ENCODE results near the gene ARHGAP22.

Gene ARHGAP22

GRCh38 chr10:48634198-48634983 is 29.5 kb upstream of the ARHGAP22 start:
- H3K27ac ChIP-seq (ENCODE audit: low read depth, low read length), result no peak overlapping the region
- peaks cover 3 to 54% (median 28%) of the 10 kb centered on the region in 5 donors for H3K4me1 ChIP-seq (ENCODE audit: control insufficient read depth in 5 of 5, insufficient read depth in 5 of 5, low read length in 5 of 5)
- no peak overlapping the region for H3K4me3 ChIP-seq (ENCODE audit: low read depth in 1 of 5, low read length in 5 of 5)

GRCh38 chr10:48633381-48634197 is 28.7 kb upstream of the ARHGAP22 start:
- no peak overlapping the region for H3K27ac ChIP-seq (ENCODE audit: low read depth, low read length)
- peaks cover 0 to 48% (median 28%) of the 10 kb centered on the region in 5 donors for H3K4me1 ChIP-seq (ENCODE audit: control insufficient read depth in 5 of 5, insufficient read depth in 5 of 5, low read length in 5 of 5)
- no peak overlapping the region for H3K9ac ChIP-seq (ENCODE audit: low read length in 5 of 5)
- no peaks in the 10 kb centered on the region for H3K36me3 ChIP-seq (ENCODE audit: control insufficient read depth in 5 of 5, insufficient read depth in 5 of 5, low read length in 5 of 5)
- H3K9me3 ChIP-seq (ENCODE audit: control insufficient read depth in 5 of 5, low read length in 5 of 5), result no peaks in the 10 kb centered on the region
- no peaks in the 10 kb centered on the region for H3K27me3 ChIP-seq (ENCODE audit: control insufficient read depth in 5 of 5, insufficient read depth in 4 of 5, low read length in 5 of 5)
- H3K4me3 ChIP-seq (ENCODE audit: low read depth in 1 of 5, low read length in 5 of 5), result no peak overlapping the region

More at GRCh38 chr10:48634198-48634983, 29.5 kb upstream of the ARHGAP22 start:
- H3K36me3 ChIP-seq (ENCODE audit: control insufficient read depth in 5 of 5, insufficient read depth in 5 of 5, low read length in 5 of 5), result no peaks in the 10 kb centered on the region
- peaks cover 0 to 4% (median 0%) of the 10 kb centered on the region in 5 donors for H3K9me3 ChIP-seq (ENCODE audit: control insufficient read depth in 5 of 5, low read length in 5 of 5)
- H3K9ac ChIP-seq (ENCODE audit: low read length in 5 of 5), result no peak overlapping the region
- no peaks in the 10 kb centered on the region for H3K27me3 ChIP-seq (ENCODE audit: control insufficient read depth in 5 of 5, insufficient read depth in 4 of 5, low read length in 5 of 5)

- no peaks in the 10 kb centered on the region for H3K9me3 ChIP-seq (ENCODE audit: control insufficient read depth in 5 of 5, low read length in 5 of 5)
- no peak overlapping the region for H3K9ac ChIP-seq (ENCODE audit: low read length in 5 of 5)
- H3K27me3 ChIP-seq (ENCODE audit: control insufficient read depth in 5 of 5, insufficient read depth in 4 of 5, low read length in 5 of 5), result no peaks in the 10 kb centered on the region
- no peak overlapping the region for H3K27ac ChIP-seq (ENCODE audit: low read depth, low read length)
- H3K4me3 ChIP-seq (ENCODE audit: low read depth in 1 of 5, low read length in 5 of 5), result no peak overlapping the region
- H3K36me3 ChIP-seq (ENCODE audit: control insufficient read depth in 5 of 5, insufficient read depth in 5 of 5, low read length in 5 of 5), result no peaks in the 10 kb centered on the region
- peaks cover 0 to 38% (median 22%) of the 10 kb centered on the region in 5 donors for H3K4me1 ChIP-seq (ENCODE audit: control insufficient read depth in 5 of 5, insufficient read depth in 5 of 5, low read length in 5 of 5)
Observed at GRCh38 chr10:48632166-48632565, 27.3 kb upstream of the ARHGAP22 start.

- Histone ChIP-seq H3K4me3 (ENCODE audit: low read depth in 1 of 5, low read length in 5 of 5) (no peak overlapping the region), H3K27me3 (ENCODE audit: control insufficient read depth in 5 of 5, insufficient read depth in 4 of 5, low read length in 5 of 5) (no peaks in the 10 kb centered on the region), H3K36me3 (ENCODE audit: control insufficient read depth in 5 of 5, insufficient read depth in 5 of 5, low read length in 5 of 5) (no peaks in the 10 kb centered on the region), H3K9me3 (ENCODE audit: control insufficient read depth in 5 of 5, low read length in 5 of 5) (no peaks in the 10 kb centered on the region), H3K4me1 (ENCODE audit: control insufficient read depth in 5 of 5, insufficient read depth in 5 of 5, low read length in 5 of 5) (peaks cover 0 to 2% (median 0%) of the 10 kb centered on the region in 5 donors), H3K9ac (ENCODE audit: low read length in 5 of 5) (no peak overlapping the region), H3K27ac (ENCODE audit: low read depth, low read length) (no peak overlapping the region)
Observed at GRCh38 chr10:48627984-48628609, 23.2 kb upstream of the ARHGAP22 start.

GRCh38 chr10:48626986-48627731 is 22.3 kb upstream of the ARHGAP22 start:
- Histone ChIP-seq H3K4me3 (ENCODE audit: low read depth in 1 of 5, low read length in 5 of 5) (no peak overlapping the region), H3K36me3 (ENCODE audit: control insufficient read depth in 5 of 5, insufficient read depth in 5 of 5, low read length in 5 of 5) (no peaks in the 10 kb centered on the region), H3K9ac (ENCODE audit: low read length in 5 of 5) (no peak overlapping the region), H3K27me3 (ENCODE audit: control insufficient read depth in 5 of 5, insufficient read depth in 4 of 5, low read length in 5 of 5) (no peaks in the 10 kb centered on the region), H3K4me1 (ENCODE audit: control insufficient read depth in 5 of 5, insufficient read depth in 5 of 5, low read length in 5 of 5) (peaks cover 0 to 2% (median 0%) of the 10 kb centered on the region in 5 donors), H3K27ac (ENCODE audit: low read depth, low read length) (no peak overlapping the region), H3K9me3 (ENCODE audit: control insufficient read depth in 5 of 5, low read length in 5 of 5) (peaks cover 0 to 5% (median 0%) of the 10 kb centered on the region in 5 donors)

GRCh38 chr10:48626447-48626846 is 21.6 kb upstream of the ARHGAP22 start:
- Histone ChIP-seq H3K4me3 (ENCODE audit: low read depth in 1 of 5, low read length in 5 of 5) (no peak overlapping the region), H3K9me3 (ENCODE audit: control insufficient read depth in 5 of 5, low read length in 5 of 5) (peaks cover 0 to 5% (median 0%) of the 10 kb centered on the region in 5 donors), H3K27ac (ENCODE audit: low read depth, low read length) (no peak overlapping the region), H3K9ac (ENCODE audit: low read length in 5 of 5) (no peak overlapping the region), H3K36me3 (ENCODE audit: control insufficient read depth in 5 of 5, insufficient read depth in 5 of 5, low read length in 5 of 5) (no peaks in the 10 kb centered on the region), H3K4me1 (ENCODE audit: control insufficient read depth in 5 of 5, insufficient read depth in 5 of 5, low read length in 5 of 5) (peaks cover 0 to 2% (median 0%) of the 10 kb centered on the region in 5 donors), H3K27me3 (ENCODE audit: control insufficient read depth in 5 of 5, insufficient read depth in 4 of 5, low read length in 5 of 5) (no peaks in the 10 kb centered on the region)

- no peak overlapping the region for H3K4me3 ChIP-seq (ENCODE audit: low read depth in 1 of 5, low read length in 5 of 5)
- H3K36me3 ChIP-seq (ENCODE audit: control insufficient read depth in 5 of 5, insufficient read depth in 5 of 5, low read length in 5 of 5), result no peaks in the 10 kb centered on the region
- H3K9me3 ChIP-seq (ENCODE audit: control insufficient read depth in 5 of 5, low read length in 5 of 5), result peaks cover 0 to 5% (median 0%) of the 10 kb centered on the region in 5 donors
- H3K4me1 ChIP-seq (ENCODE audit: control insufficient read depth in 5 of 5, insufficient read depth in 5 of 5, low read length in 5 of 5), result peaks cover 0 to 2% (median 0%) of the 10 kb centered on the region in 5 donors
- H3K9ac ChIP-seq (ENCODE audit: low read length in 5 of 5), result no peak overlapping the region
- H3K27ac ChIP-seq (ENCODE audit: low read depth, low read length), result no peak overlapping the region
- H3K27me3 ChIP-seq (ENCODE audit: control insufficient read depth in 5 of 5, insufficient read depth in 4 of 5, low read length in 5 of 5), result no peaks in the 10 kb centered on the region
Observed at GRCh38 chr10:48625826-48626134, 20.9 kb upstream of the ARHGAP22 start.

GRCh38 chr10:48623607-48624132 is 18.8 kb upstream of the ARHGAP22 start:
- H3K4me1 ChIP-seq (ENCODE audit: control insufficient read depth in 5 of 5, insufficient read depth in 5 of 5, low read length in 5 of 5), result peaks cover 0 to 2% (median 0%) of the 10 kb centered on the region in 5 donors
- H3K27ac ChIP-seq (ENCODE audit: low read depth, low read length), result no peak overlapping the region
- H3K27me3 ChIP-seq (ENCODE audit: control insufficient read depth in 5 of 5, insufficient read depth in 4 of 5, low read length in 5 of 5), result no peaks in the 10 kb centered on the region
- H3K4me3 ChIP-seq (ENCODE audit: low read depth in 1 of 5, low read length in 5 of 5), result no peak overlapping the region
- H3K9me3 ChIP-seq (ENCODE audit: control insufficient read depth in 5 of 5, low read length in 5 of 5), result peaks cover 0 to 5% (median 0%) of the 10 kb centered on the region in 5 donors
- no peak overlapping the region for H3K9ac ChIP-seq (ENCODE audit: low read length in 5 of 5)
- no peaks in the 10 kb centered on the region for H3K36me3 ChIP-seq (ENCODE audit: control insufficient read depth in 5 of 5, insufficient read depth in 5 of 5, low read length in 5 of 5)

GRCh38 chr10:48623009-48623408 is 18.1 kb upstream of the ARHGAP22 start:
- Histone ChIP-seq H3K9me3 (ENCODE audit: control insufficient read depth in 5 of 5, low read length in 5 of 5) (peaks cover 0 to 5% (median 0%) of the 10 kb centered on the region in 5 donors), H3K9ac (ENCODE audit: low read length in 5 of 5) (no peak overlapping the region), H3K4me1 (ENCODE audit: control insufficient read depth in 5 of 5, insufficient read depth in 5 of 5, low read length in 5 of 5) (peaks cover 0 to 2% (median 0%) of the 10 kb centered on the region in 5 donors), H3K27me3 (ENCODE audit: control insufficient read depth in 5 of 5, insufficient read depth in 4 of 5, low read length in 5 of 5) (no peaks in the 10 kb centered on the region), H3K36me3 (ENCODE audit: control insufficient read depth in 5 of 5, insufficient read depth in 5 of 5, low read length in 5 of 5) (no peaks in the 10 kb centered on the region), H3K4me3 (ENCODE audit: low read depth in 1 of 5, low read length in 5 of 5) (no peak overlapping the region), H3K27ac (ENCODE audit: low read depth, low read length) (no peak overlapping the region)
